Measurements from ENCODE around the gene CADPS.

GRCh38 chr3:62368290-62368704, 506.9 kb downstream of the CADPS start:
- TF ChIP-seq CTCF (IDR thresholded peaks at IDR 0.05) (no peak), REST (IDR thresholded peaks at IDR 0.05; ENCODE audit: insufficient read depth in 1 of 2, low read depth in 2 of 2, low read length in 1 of 2) (no peak)
